ENCODE results near the gene WDCP.

WDCP gene

GRCh38 chr2:24072259-24072658 lies 25.1 kb upstream of the WDCP start:
- H3K4me1 ChIP-seq (ENCODE audit: insufficient read depth, low read length) = peaks cover 34% of the 10 kb centered on the region
- no peak for ATAC-seq (ENCODE audit: insufficient read depth, low read depth)
- TF ChIP-seq EZH2 (IDR thresholded peaks at IDR 0.05; ENCODE audit: borderline replicate concordance, low read depth, low read length, severe bottlenecking) (no peak), CTCF (IDR thresholded peaks at IDR 0.05; ENCODE audit: borderline replicate concordance, extremely low read depth, low read length, poor library complexity, severe bottlenecking) (no peak)
- no peak overlapping the region for H3K9ac ChIP-seq (ENCODE audit: low read depth, low read length)
- DNase-seq = no peak
- no peak overlapping the region for H3K4me3 ChIP-seq (ENCODE audit: low read depth in 1 of 2, low read length in 2 of 2)
- H3K4me2 ChIP-seq (ENCODE audit: insufficient read depth, low read length) = no peak overlapping the region
- H3K27me3 ChIP-seq (ENCODE audit: insufficient read depth, low read length, poor library complexity) = no peaks in the 10 kb centered on the region
- no peak overlapping the region for H3K27ac ChIP-seq (ENCODE audit: low read length)
- peaks cover 56% of the 10 kb centered on the region for H3K79me2 ChIP-seq (ENCODE audit: insufficient read depth, low read length)
- H4K20me1 ChIP-seq (ENCODE audit: insufficient read depth, low read length) = peaks cover 6% of the 10 kb centered on the region; the same call in 1 of the 2 replicates
- H3K36me3 ChIP-seq (ENCODE audit: insufficient read depth, low read length) = peaks cover 56% of the 10 kb centered on the region
- H3K9me3 ChIP-seq (ENCODE audit: insufficient read depth, low read length, severe bottlenecking) = no peaks in the 10 kb centered on the region
- no peak overlapping the region for H2AFZ ChIP-seq (ENCODE audit: low read depth, low read length)

GRCh38 chr2:24065341-24065740 lies 18.1 kb upstream of the WDCP start:
- Histone ChIP-seq H3K9me3 (ENCODE audit: insufficient read depth, low read length, severe bottlenecking) (no peaks in the 10 kb centered on the region), H3K27ac (ENCODE audit: low read length) (no peak overlapping the region), H3K27me3 (ENCODE audit: insufficient read depth, low read length, poor library complexity) (no peaks in the 10 kb centered on the region), H3K4me3 (ENCODE audit: low read depth in 1 of 2, low read length in 2 of 2) (no peak overlapping the region), H3K79me2 (ENCODE audit: insufficient read depth, low read length) (peaks cover 4% of the 10 kb centered on the region; the same call in 1 of the 2 replicates), H3K4me1 (ENCODE audit: insufficient read depth, low read length) (no peaks in the 10 kb centered on the region), H3K4me2 (ENCODE audit: insufficient read depth, low read length) (no peak overlapping the region), H3K9ac (ENCODE audit: low read depth, low read length) (no peak overlapping the region), H2AFZ (ENCODE audit: low read depth, low read length) (no peak overlapping the region), H3K36me3 (ENCODE audit: insufficient read depth, low read length) (peaks cover 35% of the 10 kb centered on the region), H4K20me1 (ENCODE audit: insufficient read depth, low read length) (0 out of 2 replicates have a peak, but pooled peaks cover 3% of the 10 kb centered on the region)
- TF ChIP-seq CTCF (IDR thresholded peaks at IDR 0.05; ENCODE audit: borderline replicate concordance, extremely low read depth, low read length, poor library complexity, severe bottlenecking) = no peak
- no peak for TF ChIP-seq EZH2 (IDR thresholded peaks at IDR 0.05; ENCODE audit: borderline replicate concordance, low read depth, low read length, severe bottlenecking)
- ATAC-seq (ENCODE audit: insufficient read depth, low read depth) = no peak
- no peak for DNase-seq

- Histone ChIP-seq H3K4me1 (ENCODE audit: insufficient read depth, low read length) (no peaks in the 10 kb centered on the region), H3K27ac (ENCODE audit: low read length) (no peak overlapping the region), H3K9ac (ENCODE audit: low read depth, low read length) (no peak overlapping the region), H3K4me2 (ENCODE audit: insufficient read depth, low read length) (no peak overlapping the region), H3K36me3 (ENCODE audit: insufficient read depth, low read length) (no peaks in the 10 kb centered on the region), H4K20me1 (ENCODE audit: insufficient read depth, low read length) (no peaks in the 10 kb centered on the region), H3K4me3 (ENCODE audit: low read depth in 1 of 2, low read length in 2 of 2) (no peak overlapping the region), H3K27me3 (ENCODE audit: insufficient read depth, low read length, poor library complexity) (no peaks in the 10 kb centered on the region), H3K9me3 (ENCODE audit: insufficient read depth, low read length, severe bottlenecking) (no peaks in the 10 kb centered on the region), H3K79me2 (ENCODE audit: insufficient read depth, low read length) (no peaks in the 10 kb centered on the region), H2AFZ (ENCODE audit: low read depth, low read length) (no peak overlapping the region)
- DNase-seq (no peak), ATAC-seq (ENCODE audit: insufficient read depth, low read depth) (peak; percentile 24; the same call in 1 of the 3 replicates)
- TF ChIP-seq EZH2 (IDR thresholded peaks at IDR 0.05; ENCODE audit: borderline replicate concordance, low read depth, low read length, severe bottlenecking) (no peak), CTCF (IDR thresholded peaks at IDR 0.05; ENCODE audit: borderline replicate concordance, extremely low read depth, low read length, poor library complexity, severe bottlenecking) (no peak)
Measured at GRCh38 chr2:24058564-24059271, 11.5 kb upstream of the WDCP start.
